ENCODE measurements around the gene ADGRB3.

The ADGRB3 gene

DNA sequence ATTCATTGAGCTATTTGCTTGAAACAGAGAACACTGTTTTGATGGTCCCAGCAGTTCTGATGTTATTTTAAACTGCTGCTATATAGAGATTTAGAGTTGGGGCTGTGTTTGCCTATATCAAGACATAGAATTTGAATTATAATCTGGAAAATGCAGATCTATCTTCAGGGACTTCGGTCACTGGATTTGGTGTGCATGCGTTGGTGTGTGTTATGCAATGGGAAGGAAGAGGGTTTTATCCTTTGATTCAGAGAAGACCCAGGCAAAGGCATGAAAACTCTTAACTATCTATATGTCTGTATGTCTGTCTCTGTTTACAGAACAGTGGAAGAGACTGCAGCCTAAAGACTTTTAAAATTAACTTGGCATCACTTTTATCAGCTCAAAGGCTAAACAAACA, 2.0 kb downstream of the ADGRB3 start:
- peaks cover 26% of the 10 kb centered on the region for H3K27me3 ChIP-seq (ENCODE audit: control insufficient read depth, insufficient read depth, low read length)
- no peak overlapping the region for H3K9ac ChIP-seq (ENCODE audit: low read length)
- no peaks in the 10 kb centered on the region for H3K4me1 ChIP-seq (ENCODE audit: control insufficient read depth, insufficient read depth, low read length)

DNA sequence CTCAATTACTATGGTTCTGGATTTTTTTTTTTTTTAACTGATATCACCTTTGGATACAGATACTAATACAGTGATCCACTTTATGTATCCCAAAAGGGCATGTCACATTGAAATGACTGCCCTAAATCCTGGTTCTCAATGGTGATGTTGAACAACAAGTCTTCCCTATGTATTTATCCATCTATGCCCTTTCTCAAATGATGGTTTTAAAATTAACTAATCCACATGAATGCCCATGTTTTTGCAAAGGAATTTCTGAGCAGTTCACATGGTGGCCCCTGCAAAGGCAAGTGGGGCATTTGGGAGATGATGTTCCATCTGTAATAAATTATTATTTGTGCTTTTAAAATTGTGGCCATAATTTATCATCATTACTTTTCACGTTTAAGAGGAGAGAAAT, 2.7 kb downstream of the ADGRB3 start:
- Histone ChIP-seq H3K4me3 (ENCODE audit: low read length) (no peak overlapping the region), H3K36me3 (ENCODE audit: control insufficient read depth, insufficient read depth, low read length) (no peaks in the 10 kb centered on the region), H3K4me1 (ENCODE audit: control insufficient read depth, insufficient read depth, low read length) (no peaks in the 10 kb centered on the region), H3K9me3 (ENCODE audit: control insufficient read depth, low read length) (no peaks in the 10 kb centered on the region), H3K27me3 (ENCODE audit: control insufficient read depth, insufficient read depth, low read length) (peaks cover 26% of the 10 kb centered on the region), H3K9ac (ENCODE audit: low read length) (no peak overlapping the region)

More for the DNA sequence above, 2.0 kb downstream of the ADGRB3 start:
- no peaks in the 10 kb centered on the region for H3K36me3 ChIP-seq (ENCODE audit: control insufficient read depth, insufficient read depth, low read length)
- H3K9me3 ChIP-seq (ENCODE audit: control insufficient read depth, low read length) = no peaks in the 10 kb centered on the region
- H3K4me3 ChIP-seq (ENCODE audit: low read length) = no peak overlapping the region

DNA sequence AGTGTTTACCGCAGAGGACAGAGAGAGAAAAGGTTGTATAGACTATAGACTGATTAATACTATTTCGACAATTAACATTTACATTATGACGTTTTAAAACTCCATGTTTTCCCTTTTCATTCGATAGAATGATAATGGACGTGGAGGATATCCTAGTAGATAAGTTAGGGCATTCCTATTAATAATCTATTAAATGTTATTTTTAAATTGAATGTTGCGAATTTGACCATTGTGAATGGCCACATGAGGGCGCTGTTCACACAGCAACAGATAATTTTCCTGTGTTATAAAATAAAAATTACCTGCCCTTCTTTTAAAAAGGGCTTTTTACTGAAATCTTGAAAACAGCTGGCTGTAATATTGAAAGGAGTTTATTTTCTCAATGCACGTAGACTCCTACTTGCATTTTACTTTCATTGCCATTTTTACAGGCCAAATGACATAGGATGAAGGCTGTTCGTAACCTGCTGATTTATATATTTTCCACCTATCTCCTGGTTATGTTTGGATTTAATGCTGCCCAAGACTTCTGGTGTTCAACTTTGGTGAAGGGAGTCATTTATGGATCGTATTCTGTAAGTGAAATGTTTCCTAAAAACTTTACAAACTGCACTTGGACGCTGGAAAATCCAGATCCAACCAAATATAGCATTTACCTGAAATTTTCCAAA, 3.3 kb downstream of the ADGRB3 start:
- H3K36me3 ChIP-seq (ENCODE audit: control insufficient read depth, insufficient read depth, low read length) = no peaks in the 10 kb centered on the region
- no peaks in the 10 kb centered on the region for H3K4me1 ChIP-seq (ENCODE audit: control insufficient read depth, insufficient read depth, low read length)
- no peaks in the 10 kb centered on the region for H3K9me3 ChIP-seq (ENCODE audit: control insufficient read depth, low read length)
- no peak overlapping the region for H3K4me3 ChIP-seq (ENCODE audit: low read length)
- no peak overlapping the region for H3K9ac ChIP-seq (ENCODE audit: low read length)
- H3K27me3 ChIP-seq (ENCODE audit: control insufficient read depth, insufficient read depth, low read length) = peaks cover 26% of the 10 kb centered on the region

DNA sequence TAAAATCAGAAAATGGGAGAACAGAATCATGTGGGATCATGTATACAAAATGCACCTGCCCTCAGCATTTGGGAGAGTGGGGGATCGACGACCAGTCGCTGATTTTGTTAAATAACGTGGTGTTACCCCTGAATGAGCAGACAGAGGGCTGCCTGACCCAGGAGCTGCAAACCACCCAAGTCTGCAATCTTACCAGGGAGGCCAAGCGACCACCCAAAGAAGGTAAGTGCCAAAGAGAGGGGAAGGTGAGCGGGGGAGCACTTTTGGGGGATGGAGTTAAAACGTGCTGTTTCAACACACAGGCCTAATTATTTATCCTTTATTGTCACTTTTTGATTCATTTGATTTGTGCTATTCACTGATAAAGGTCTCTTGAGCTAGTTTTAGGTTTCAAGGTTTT, 4.1 kb downstream of the ADGRB3 start:
- Histone ChIP-seq H3K27me3 (ENCODE audit: control insufficient read depth, insufficient read depth, low read length) (peaks cover 26% of the 10 kb centered on the region), H3K36me3 (ENCODE audit: control insufficient read depth, insufficient read depth, low read length) (no peaks in the 10 kb centered on the region), H3K4me3 (ENCODE audit: low read length) (no peak overlapping the region), H3K9ac (ENCODE audit: low read length) (no peak overlapping the region), H3K9me3 (ENCODE audit: control insufficient read depth, low read length) (no peaks in the 10 kb centered on the region), H3K4me1 (ENCODE audit: control insufficient read depth, insufficient read depth, low read length) (no peaks in the 10 kb centered on the region)

DNA sequence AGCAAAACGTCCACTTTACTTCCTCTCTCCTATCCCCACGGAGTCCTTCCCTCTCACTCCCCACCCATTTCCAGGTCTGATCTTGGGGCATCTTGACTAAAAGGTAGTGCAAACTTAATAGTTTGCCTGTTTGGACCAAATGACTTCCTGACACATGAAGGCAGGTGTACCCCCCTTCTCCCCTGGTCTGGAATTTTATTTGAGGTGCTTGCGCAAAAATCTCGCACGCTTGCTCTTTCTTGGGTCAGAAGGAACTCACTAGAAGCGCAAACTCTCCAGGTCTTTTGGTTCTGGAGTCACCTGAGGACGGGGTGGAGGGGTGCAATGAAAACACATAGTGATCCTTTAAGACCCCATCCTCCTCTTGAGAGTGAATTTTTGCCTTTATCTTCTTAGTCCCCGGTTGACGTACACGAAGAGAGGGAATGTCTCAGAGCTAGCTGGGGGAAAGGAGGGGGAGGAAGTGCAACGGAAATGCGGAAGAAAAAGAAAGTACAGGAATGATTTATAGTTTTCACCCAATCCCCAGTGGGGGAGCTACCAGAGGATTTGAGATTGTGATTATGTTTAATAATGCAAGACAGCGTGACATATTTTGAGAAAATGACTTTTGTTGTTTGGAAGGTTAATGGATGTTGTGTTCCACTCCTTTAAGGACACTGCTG, 4.9 kb downstream of the ADGRB3 start:
- Histone ChIP-seq H3K4me3 (ENCODE audit: low read length) (no peak overlapping the region), H3K9ac (ENCODE audit: low read length) (no peak overlapping the region)

DNA sequence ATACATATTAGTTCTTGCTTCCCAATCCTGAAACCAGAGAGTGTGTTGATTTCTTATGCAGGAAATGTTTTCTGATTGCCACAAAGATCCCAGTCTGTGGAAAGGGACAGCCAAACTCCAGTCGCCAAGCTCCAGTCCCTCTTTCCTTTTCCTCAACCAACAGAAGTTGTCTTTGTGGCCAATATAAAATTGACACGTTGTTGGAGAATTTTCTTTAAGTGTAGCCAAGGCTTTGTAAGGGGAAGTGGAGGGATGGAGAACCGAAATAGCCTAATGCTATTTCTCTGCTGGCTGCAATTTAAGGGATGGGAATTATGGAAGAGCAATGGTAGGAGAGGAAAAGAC, 5.4 kb downstream of the ADGRB3 start:
- Histone ChIP-seq H3K4me1 (ENCODE audit: control insufficient read depth, insufficient read depth, low read length) (no peaks in the 10 kb centered on the region), H3K9me3 (ENCODE audit: control insufficient read depth, low read length) (no peaks in the 10 kb centered on the region), H3K27me3 (ENCODE audit: control insufficient read depth, insufficient read depth, low read length) (peaks cover 16% of the 10 kb centered on the region), H3K9ac (ENCODE audit: low read length) (no peak overlapping the region), H3K36me3 (ENCODE audit: control insufficient read depth, insufficient read depth, low read length) (no peaks in the 10 kb centered on the region), H3K4me3 (ENCODE audit: low read length) (no peak overlapping the region)

More for the DNA sequence above, 4.9 kb downstream of the ADGRB3 start:
- Histone ChIP-seq H3K9me3 (ENCODE audit: control insufficient read depth, low read length) (no peaks in the 10 kb centered on the region), H3K36me3 (ENCODE audit: control insufficient read depth, insufficient read depth, low read length) (no peaks in the 10 kb centered on the region), H3K4me1 (ENCODE audit: control insufficient read depth, insufficient read depth, low read length) (no peaks in the 10 kb centered on the region), H3K27me3 (ENCODE audit: control insufficient read depth, insufficient read depth, low read length) (peaks cover 20% of the 10 kb centered on the region)

DNA sequence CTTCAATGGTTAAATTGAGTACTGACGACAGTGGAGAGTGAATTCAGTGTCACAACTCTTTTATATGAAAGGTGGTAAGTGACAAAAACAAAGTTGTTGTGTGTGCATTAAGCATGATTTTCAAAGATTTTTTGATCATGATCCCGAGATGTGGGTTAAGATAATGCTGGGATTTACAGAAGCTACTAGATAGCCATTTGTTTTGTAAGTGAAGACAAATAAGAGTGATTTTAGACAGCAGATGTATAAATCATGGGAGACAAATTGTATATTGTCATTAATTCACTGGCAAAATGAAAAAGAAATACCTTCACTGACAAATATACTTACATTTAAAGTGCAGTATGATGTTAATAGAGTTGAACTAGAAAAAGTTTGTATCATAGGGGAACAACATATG, 6.1 kb downstream of the ADGRB3 start:
- H3K4me1 ChIP-seq (ENCODE audit: control insufficient read depth, insufficient read depth, low read length) = no peaks in the 10 kb centered on the region
- no peak overlapping the region for H3K9ac ChIP-seq (ENCODE audit: low read length)
- H3K4me3 ChIP-seq (ENCODE audit: low read length) = no peak overlapping the region

DNA sequence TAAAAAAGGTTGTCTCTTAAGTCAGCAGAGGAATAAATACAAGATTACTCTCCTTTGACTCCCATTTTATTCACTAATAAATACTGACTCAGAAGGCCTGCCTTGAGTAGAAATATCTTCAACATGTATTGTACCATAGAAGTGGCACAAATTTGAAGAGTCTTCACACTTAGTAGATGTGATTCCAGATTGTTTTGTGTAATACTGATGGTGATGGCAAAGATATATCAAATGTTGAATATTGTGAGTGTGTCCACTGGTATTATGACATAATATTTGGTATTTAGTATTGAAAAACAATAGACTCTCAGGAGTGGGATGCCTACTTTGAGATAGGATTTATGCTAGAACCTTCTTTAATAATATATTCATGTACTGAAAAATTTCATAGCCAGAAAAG, 7.0 kb downstream of the ADGRB3 start:
- Histone ChIP-seq H3K9ac (ENCODE audit: low read length) (no peak overlapping the region), H3K36me3 (ENCODE audit: control insufficient read depth, insufficient read depth, low read length) (no peaks in the 10 kb centered on the region), H3K4me1 (ENCODE audit: control insufficient read depth, insufficient read depth, low read length) (no peaks in the 10 kb centered on the region), H3K9me3 (ENCODE audit: control insufficient read depth, low read length) (no peaks in the 10 kb centered on the region), H3K27me3 (ENCODE audit: control insufficient read depth, insufficient read depth, low read length) (peaks cover 3% of the 10 kb centered on the region), H3K4me3 (ENCODE audit: low read length) (no peak overlapping the region)

More for the DNA sequence above, 6.1 kb downstream of the ADGRB3 start:
- Histone ChIP-seq H3K36me3 (ENCODE audit: control insufficient read depth, insufficient read depth, low read length) (no peaks in the 10 kb centered on the region), H3K9me3 (ENCODE audit: control insufficient read depth, low read length) (no peaks in the 10 kb centered on the region), H3K27me3 (ENCODE audit: control insufficient read depth, insufficient read depth, low read length) (peaks cover 9% of the 10 kb centered on the region)

DNA sequence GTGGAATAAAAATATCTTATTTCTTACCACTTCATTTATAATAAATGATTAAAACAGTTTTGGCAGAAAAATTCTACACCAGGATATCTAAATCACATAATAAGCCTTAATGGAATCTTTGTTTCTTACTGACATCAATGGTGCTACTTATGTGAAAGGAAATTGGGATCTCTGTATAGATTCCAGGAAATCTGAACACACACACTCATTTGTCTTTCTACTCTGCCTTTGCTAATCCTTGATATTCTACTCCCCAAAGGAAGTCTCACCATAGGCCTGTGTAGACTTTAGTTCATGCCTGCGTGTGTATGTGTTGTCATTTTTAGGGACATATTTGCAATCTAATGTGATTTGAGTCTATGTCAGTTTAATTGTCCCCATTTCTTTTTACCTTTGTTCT, 7.9 kb downstream of the ADGRB3 start:
- Histone ChIP-seq H3K4me3 (ENCODE audit: low read length) (no peak overlapping the region), H3K4me1 (ENCODE audit: control insufficient read depth, insufficient read depth, low read length) (no peaks in the 10 kb centered on the region), H3K27me3 (ENCODE audit: control insufficient read depth, insufficient read depth, low read length) (no peaks in the 10 kb centered on the region), H3K9ac (ENCODE audit: low read length) (no peak overlapping the region), H3K9me3 (ENCODE audit: control insufficient read depth, low read length) (no peaks in the 10 kb centered on the region), H3K36me3 (ENCODE audit: control insufficient read depth, insufficient read depth, low read length) (no peaks in the 10 kb centered on the region)

DNA sequence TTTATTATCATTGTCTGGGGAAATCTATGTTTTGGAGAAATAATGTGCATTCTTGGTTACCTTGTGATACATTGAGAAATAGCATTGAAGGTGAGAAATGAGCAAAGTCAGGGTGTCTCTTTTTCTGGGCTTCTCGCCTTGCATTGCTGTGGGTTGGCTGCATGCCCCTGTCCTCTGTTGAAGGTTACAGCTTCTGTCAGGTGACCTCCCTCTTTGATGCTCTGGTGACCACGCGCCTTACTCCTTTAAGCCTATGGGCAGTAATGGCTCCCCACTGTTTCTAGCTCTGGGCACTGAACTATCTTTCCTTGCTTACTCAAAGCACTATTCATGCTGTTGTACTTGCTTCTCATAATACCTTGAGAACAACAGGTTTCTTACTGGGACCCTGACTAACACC, 14.6 kb downstream of the ADGRB3 start:
- Histone ChIP-seq H3K36me3 (ENCODE audit: control insufficient read depth, insufficient read depth, low read length) (no peaks in the 10 kb centered on the region), H3K4me1 (ENCODE audit: control insufficient read depth, insufficient read depth, low read length) (no peaks in the 10 kb centered on the region), H3K9me3 (ENCODE audit: control insufficient read depth, low read length) (no peaks in the 10 kb centered on the region), H3K27me3 (ENCODE audit: control insufficient read depth, insufficient read depth, low read length) (no peaks in the 10 kb centered on the region), H3K4me3 (ENCODE audit: low read length) (no peak overlapping the region), H3K9ac (ENCODE audit: low read length) (no peak overlapping the region)

DNA sequence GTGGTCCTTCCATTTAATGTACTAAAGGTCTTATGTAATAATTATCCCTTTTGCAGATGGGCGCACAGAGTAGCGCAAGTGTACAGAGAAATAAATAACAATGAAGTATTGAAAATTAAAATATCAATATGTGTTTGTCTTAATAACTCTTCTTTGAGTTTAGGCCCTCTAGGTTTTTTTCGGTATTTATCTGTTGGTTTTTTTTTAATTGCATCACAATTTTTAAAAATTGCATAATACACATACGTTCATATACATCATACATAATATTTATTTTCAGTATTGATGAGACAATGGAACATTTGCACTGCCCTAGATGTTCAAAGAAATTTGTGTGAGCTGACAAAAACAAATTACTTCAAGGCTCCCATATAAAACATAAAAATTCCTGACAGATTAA, 15.1 kb downstream of the ADGRB3 start:
- Histone ChIP-seq H3K4me3 (ENCODE audit: low read length) (no peak overlapping the region), H3K9me3 (ENCODE audit: control insufficient read depth, low read length) (no peaks in the 10 kb centered on the region), H3K27me3 (ENCODE audit: control insufficient read depth, insufficient read depth, low read length) (no peaks in the 10 kb centered on the region), H3K36me3 (ENCODE audit: control insufficient read depth, insufficient read depth, low read length) (no peaks in the 10 kb centered on the region), H3K4me1 (ENCODE audit: control insufficient read depth, insufficient read depth, low read length) (no peaks in the 10 kb centered on the region), H3K9ac (ENCODE audit: low read length) (no peak overlapping the region)

DNA sequence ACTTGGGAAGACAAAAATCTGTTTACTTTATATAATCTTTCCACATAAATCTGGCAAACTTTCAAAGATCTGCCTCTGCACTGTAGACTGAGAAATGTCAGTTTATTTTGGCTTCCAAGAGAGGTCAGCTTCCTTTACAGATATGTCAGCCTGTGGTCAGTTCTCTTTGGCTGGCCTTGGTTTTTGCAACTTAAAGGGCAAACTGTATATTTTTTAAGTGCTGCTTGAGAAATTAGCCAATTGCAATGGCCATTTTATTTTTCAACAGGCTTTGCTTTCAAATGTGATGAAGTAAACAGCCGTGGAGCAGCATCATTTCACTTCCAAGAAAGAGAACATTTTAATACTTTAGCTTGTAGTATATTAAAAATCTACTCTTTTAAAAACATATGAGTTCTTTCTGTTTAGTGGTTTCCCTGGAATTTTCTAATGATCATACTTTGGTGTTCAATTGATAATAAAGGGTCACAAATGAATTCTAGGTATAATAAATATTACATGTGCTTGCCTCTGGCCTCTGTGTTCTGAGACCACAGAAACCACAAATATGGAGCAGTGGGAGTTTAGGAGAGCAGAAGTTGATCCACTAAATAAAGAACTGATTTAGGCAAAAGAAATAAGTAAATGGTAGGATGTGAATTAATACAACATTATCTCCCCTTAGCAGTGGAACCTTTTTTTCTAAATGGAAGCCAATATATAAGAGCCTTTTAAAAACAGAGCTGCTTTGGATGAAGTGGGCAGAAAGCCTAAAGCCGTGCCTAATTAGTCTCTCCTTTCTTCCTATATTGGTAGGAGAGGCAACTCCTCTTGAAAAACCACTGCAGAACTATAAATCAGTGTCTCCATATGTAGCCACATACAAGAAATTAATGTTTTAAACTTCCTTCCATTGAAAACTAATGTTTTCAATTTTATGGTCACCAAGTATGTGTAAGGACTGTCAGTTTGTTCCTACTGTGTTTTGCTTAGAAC, 16.2 kb downstream of the ADGRB3 start:
- H3K9me3 ChIP-seq (ENCODE audit: control insufficient read depth, low read length) = no peaks in the 10 kb centered on the region
- no peak overlapping the region for H3K9ac ChIP-seq (ENCODE audit: low read length)
- no peaks in the 10 kb centered on the region for H3K4me1 ChIP-seq (ENCODE audit: control insufficient read depth, insufficient read depth, low read length)
- no peak overlapping the region for H3K4me3 ChIP-seq (ENCODE audit: low read length)
- no peaks in the 10 kb centered on the region for H3K36me3 ChIP-seq (ENCODE audit: control insufficient read depth, insufficient read depth, low read length)
- no peaks in the 10 kb centered on the region for H3K27me3 ChIP-seq (ENCODE audit: control insufficient read depth, insufficient read depth, low read length)
